Tibial nerve (tissue), 4 donors: ENCODE measurements around the gene TEX36. TPM values are rescaled to one million over a fixed set of nuclear protein-coding genes. Genes with fewer than 3 reads are reported as not detected.

Experiments used
- DNase-seq, 2 donors: peaks; one replicate each; pipeline ENCODE4 v3.0.0-alpha.2; 2019; ENCODE audit warnings: low spot score in 2 of 2
- H3K27ac ChIP-seq, 4 donors: fragments of 200-600 bp; sonication (generic) in 3 of 4; one replicate each; pipeline ENCODE4 v1.5.1; 2017 to 2019; ENCODE audit warnings: mild to moderate bottlenecking in 1 of 4
- H3K27me3 ChIP-seq, 2 donors: fragments of 200-600 bp; sonication (generic) in 1 of 2; one replicate each; pipeline versions ENCODE4 v1.5.1 to v1.6.0; 2017 to 2019
- H3K36me3 ChIP-seq, 3 donors: fragments of 200-600 bp; sonication (generic); one replicate each; pipeline ENCODE4 v1.5.1; 2018 to 2019
- H3K4me1 ChIP-seq, 4 donors: fragments of 200-600 bp; sonication (generic) in 3 of 4; one replicate each; pipeline ENCODE4 v1.5.1; 2017 to 2019
- H3K4me3 ChIP-seq, 4 donors: fragments of 200-600 bp; sonication (generic) in 3 of 4; one replicate each; pipeline ENCODE4 v1.5.1; 2017 to 2019; ENCODE audit warnings: mild to moderate bottlenecking in 1 of 4, moderate library complexity in 1 of 4
- H3K9me3 ChIP-seq, 4 donors: fragments of 200-600 bp; sonication (generic) in 3 of 4; one replicate each; pipeline ENCODE4 v1.5.1; 2017 to 2019
- CTCF ChIP-seq, 5 experiments: fragments of 200-600 bp in 3 of 5; fragments of 450-650 bp in 2 of 5; sonication (generic) in 3 of 5; IDR thresholded peaks; one replicate each; pipeline ENCODE4 v1.5.1; 2016 to 2019; ENCODE audit warnings: antibody characterized with exemption in 5 of 5, mild to moderate bottlenecking in 3 of 5, moderate library complexity in 2 of 5
- EP300 ChIP-seq, 2 donors: sonication (generic); formaldehyde crosslinking; IDR thresholded peaks; one replicate each; pipeline ENCODE4 v1.6.1; 2017; ENCODE audit warnings: antibody characterized with exemption in 2 of 2, mild to moderate bottlenecking in 1 of 2
- POLR2A ChIP-seq, 2 donors: fragments of 450-650 bp; IDR thresholded peaks; one replicate each; pipeline ENCODE4 v1.6.1; 2017; ENCODE audit warnings: antibody characterized with exemption in 2 of 2, mild to moderate bottlenecking in 2 of 2, moderate library complexity in 2 of 2
- WGBS, 2 donors: methylation state at CpG; one replicate each; pipeline ENCODE4 v1.1.5; 2018; 5-methylcytosine and 5-hydroxymethylcytosine counted together
- total RNA-seq, 4 donors: library from RNA; depleted of rRNA; stranded (reverse); fragments of >200 nt; gene quantifications; one replicate each; pipeline ENCODE4 v1.1.0, GENCODE V29; 2016

TEX36 gene
- total RNA-seq, 4 donors from 2014 or later: not detected

DNA sequence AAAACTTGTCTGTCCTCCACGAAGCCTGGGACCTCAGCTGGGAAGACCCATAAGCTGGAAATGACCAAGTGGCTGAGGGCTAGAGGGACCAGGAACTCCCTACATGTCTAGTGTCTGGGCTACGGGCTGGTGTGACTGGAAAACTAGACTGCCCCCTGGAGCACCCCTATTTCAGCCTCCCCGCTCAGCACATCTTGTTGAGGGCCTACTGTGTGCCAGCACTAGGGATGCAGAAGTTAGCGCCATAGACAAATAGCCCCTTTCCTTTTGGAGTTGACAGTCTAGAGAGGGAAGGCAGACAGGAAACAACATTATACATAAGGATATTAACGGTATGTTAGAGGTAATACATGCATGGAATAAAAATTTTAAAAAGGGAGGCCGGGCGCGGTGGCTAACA, 74.5 kb downstream of the TEX36 start:
- 84 to 91% methylated on average over 8 of the region's 8 CpGs for WGBS, 2 donors
- Histone ChIP-seq H3K4me3 (no peak overlapping the region), H3K36me3 (no peaks in the 10 kb centered on the region), H3K27me3 (no peaks in the 10 kb centered on the region), H3K9me3 (no peaks in the 10 kb centered on the region), H3K4me1 (no peaks in the 10 kb centered on the region), H3K27ac (no peak overlapping the region)
- no peak for DNase-seq
- TF ChIP-seq EP300 (IDR thresholded peaks at IDR 0.05) (no peak), POLR2A (IDR thresholded peaks at IDR 0.05) (no peak), CTCF (IDR thresholded peaks at IDR 0.05) (no peak)

- H3K4me3 ChIP-seq: no peak overlapping the region
- no peak overlapping the region for H3K27ac ChIP-seq
- TF ChIP-seq CTCF (IDR thresholded peaks at IDR 0.05) (no peak), EP300 (IDR thresholded peaks at IDR 0.05) (no peak), POLR2A (IDR thresholded peaks at IDR 0.05) (no peak)
- 79 to 81% methylated on average over 7 of the region's 7 CpGs for WGBS, 2 donors
- no peaks in the 10 kb centered on the region for H3K4me1 ChIP-seq
- no peaks in the 10 kb centered on the region for H3K9me3 ChIP-seq
- no peaks in the 10 kb centered on the region for H3K27me3 ChIP-seq
- no peaks in the 10 kb centered on the region for H3K36me3 ChIP-seq
- DNase-seq: no peak
Measured at GRCh38 chr10:125607689-125608290, 75.2 kb downstream of the TEX36 start.

GRCh38 chr10:125606414-125607010, 76.5 kb downstream of the TEX36 start:
- H3K27me3 ChIP-seq: no peaks in the 10 kb centered on the region
- no peaks in the 10 kb centered on the region for H3K9me3 ChIP-seq
- WGBS, 2 donors: 68 to 69% methylated on average over 9 of the region's 9 CpGs
- no peak overlapping the region for H3K27ac ChIP-seq
- H3K36me3 ChIP-seq: no peaks in the 10 kb centered on the region
- no peak for DNase-seq
- TF ChIP-seq POLR2A (IDR thresholded peaks at IDR 0.05): no peak
- TF ChIP-seq CTCF (IDR thresholded peaks at IDR 0.05): no peak
- no peak for TF ChIP-seq EP300 (IDR thresholded peaks at IDR 0.05)
- no peak overlapping the region for H3K4me3 ChIP-seq
- no peaks in the 10 kb centered on the region for H3K4me1 ChIP-seq

Other genes starting within 250 kb of the TEX36 start
- 10 to 100 TPM; 20.1 to 29.0 (median 24.3) TPM for gene EDRF1, start 36.5 kb upstream of the TEX36 start, total RNA-seq
- gene MMP21, start 92.7 kb upstream of the TEX36 start, total RNA-seq: under 1 TPM in 3 of 4 donors, not detected in 1; 0.22 to 0.59 (median 0.30) TPM
- 10 to 100 TPM; 28.8 to 55.7 (median 44.6) TPM for gene UROS, start 140.1 kb upstream of the TEX36 start, total RNA-seq
- 10 to 100 TPM; 22.0 to 40.0 (median 33.6) TPM for gene BCCIP, start 140.4 kb upstream of the TEX36 start, total RNA-seq
- 10 to 100 TPM; 12.5 to 19.5 (median 15.8) TPM for gene DHX32, start 198.1 kb upstream of the TEX36 start, total RNA-seq
- 1 to 10 TPM in 3 of 4 donors, under 1 TPM in 1; 0.59 to 6.6 (median 3.4) TPM for gene FANK1, start 213.4 kb upstream of the TEX36 start, total RNA-seq